AG09319 (cell line): ENCODE data around the gene GRXCR1.

ENCODE experiments used
- DNase-seq: peaks from one replicate; pipeline ENCODE4 v3.0.0-alpha.2; 2010; ENCODE audit warnings: low read depth; ENCODE audit errors: extremely low read depth
- CTCF ChIP-seq: IDR thresholded peaks from 2 replicates; pipeline ENCODE4 v1.5.1; 2011; ENCODE audit warnings: low read depth, mild to moderate bottlenecking, inconsistent platforms, low read length, moderate library complexity

Gene GRXCR1

DNA sequence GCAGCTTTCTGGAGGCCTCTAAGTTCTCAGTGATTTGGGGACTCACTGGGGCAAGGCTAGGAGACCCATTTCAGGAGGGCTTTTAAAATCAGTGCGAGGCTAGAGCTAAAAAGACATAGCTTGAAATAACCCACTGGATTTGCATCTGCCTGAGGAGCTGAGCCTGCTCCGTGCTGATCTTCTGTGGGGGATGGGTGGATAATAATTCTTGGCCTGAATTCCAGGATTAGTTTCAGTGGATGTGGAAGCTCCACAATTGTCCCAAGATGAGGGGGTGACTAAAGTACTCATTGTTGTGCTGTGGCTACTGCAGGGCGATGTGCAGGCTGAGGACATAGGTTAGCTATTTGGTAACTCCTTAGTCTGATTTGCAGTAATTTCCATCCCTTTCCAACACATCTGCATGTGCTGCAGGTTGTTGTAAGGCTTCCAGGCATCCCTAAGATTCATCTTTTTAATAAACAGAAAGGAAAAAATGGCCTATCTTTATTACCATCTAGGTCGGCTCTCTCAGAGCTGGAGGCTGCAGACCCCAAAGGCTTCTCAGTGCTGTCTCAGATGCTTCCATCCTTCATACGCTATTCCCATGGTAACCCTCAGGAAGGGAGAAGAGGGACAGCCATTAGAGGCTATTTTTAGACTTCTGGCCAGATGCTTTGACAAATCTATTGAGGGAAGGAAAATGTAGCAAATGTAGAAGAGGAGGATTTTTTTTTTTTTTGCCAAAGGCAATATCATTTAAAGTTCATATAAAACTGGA lies 63.4 kb downstream of the GRXCR1 start:
- no peak for DNase-seq
- no peak for TF ChIP-seq CTCF

GRCh38 chr4:42965326-42965725 lies 72.8 kb downstream of the GRXCR1 start:
- no peak for DNase-seq
- TF ChIP-seq CTCF = no peak

DNA sequence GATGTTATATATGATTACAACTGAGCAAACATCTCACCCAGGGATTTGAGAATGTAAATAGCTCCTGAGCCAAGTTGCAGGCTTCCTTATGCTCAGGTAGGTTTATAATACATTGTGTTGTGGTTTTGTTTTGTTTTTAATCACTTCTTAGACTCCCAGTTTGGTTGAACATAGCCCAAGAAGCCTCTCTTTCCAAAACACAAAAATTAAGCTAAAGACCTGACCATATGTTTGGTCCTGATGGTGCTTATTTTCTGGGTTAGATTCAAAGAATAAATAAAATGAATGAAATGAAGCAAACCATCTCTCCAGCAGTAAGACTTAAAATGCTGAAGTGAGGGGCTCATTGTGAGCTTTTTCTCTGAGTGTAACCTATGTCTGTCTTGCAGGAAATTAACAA lies 93.5 kb downstream of the GRXCR1 start:
- TF ChIP-seq CTCF = no peak
- DNase-seq = no peak

DNA sequence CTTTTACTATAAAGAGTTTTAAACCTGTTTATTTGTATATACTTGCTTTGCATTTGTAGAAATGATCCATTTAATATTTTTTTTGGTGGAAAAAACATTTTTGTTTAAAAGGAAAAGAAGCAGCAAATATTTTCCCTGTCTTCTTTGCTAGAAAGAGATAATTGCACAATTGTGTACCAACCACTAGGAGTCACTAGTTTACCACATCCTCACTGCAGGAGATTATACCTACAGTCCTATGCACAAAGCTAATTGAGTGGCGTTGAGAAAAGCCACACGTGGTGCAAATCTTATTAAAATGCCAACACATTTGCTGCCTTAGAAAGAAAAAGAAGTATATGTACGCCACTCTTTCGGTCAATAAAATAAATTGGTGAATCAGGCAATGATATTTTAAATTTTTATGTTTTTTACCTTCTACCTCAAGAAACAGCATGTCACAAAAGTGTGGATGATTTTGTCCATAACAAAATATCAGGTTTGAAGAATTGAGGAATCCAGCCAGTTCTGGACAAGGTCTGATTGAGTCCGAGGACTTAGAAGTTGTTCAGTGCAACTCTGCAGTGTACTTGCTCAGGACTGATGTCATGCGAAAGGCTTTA lies 102.9 kb downstream of the GRXCR1 start:
- peak; percentile 44 for TF ChIP-seq CTCF
- no peak for DNase-seq

GRCh38 chr4:43008793-43009192 lies 116.3 kb downstream of the GRXCR1 start:
- DNase-seq = no peak
- no peak for TF ChIP-seq CTCF

DNA sequence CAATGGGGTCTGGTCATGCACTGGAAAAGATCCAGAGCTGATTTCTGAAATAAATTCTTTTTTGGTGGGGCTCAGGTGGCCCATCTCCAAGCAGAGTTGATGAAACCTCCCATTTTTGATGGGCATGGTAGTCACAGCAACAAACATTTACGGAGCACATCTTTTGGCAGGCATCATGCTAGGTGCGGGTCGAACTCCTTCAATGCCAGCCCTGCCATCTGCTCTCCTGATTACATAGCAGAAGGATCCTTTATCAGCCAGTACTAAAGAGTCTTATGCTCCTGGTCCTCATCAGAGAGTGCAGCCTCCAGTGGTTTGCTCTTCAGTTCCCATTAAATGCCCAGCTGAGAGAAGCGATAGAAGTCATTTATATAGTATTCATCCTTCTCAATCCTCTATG lies 121.7 kb downstream of the GRXCR1 start:
- no peak for DNase-seq
- TF ChIP-seq CTCF = no peak

GRCh38 chr4:43041632-43042031 lies 149.1 kb downstream of the GRXCR1 start:
- TF ChIP-seq CTCF = no peak
- DNase-seq = no peak
